Measurements from ENCODE around the gene ADA.
"Not testable (repeated sequence)": the region's sequence is repeated elsewhere in the genome, so short reads cannot be mapped to it uniquely, and the experiment has no call there.

ADA gene

DNA sequence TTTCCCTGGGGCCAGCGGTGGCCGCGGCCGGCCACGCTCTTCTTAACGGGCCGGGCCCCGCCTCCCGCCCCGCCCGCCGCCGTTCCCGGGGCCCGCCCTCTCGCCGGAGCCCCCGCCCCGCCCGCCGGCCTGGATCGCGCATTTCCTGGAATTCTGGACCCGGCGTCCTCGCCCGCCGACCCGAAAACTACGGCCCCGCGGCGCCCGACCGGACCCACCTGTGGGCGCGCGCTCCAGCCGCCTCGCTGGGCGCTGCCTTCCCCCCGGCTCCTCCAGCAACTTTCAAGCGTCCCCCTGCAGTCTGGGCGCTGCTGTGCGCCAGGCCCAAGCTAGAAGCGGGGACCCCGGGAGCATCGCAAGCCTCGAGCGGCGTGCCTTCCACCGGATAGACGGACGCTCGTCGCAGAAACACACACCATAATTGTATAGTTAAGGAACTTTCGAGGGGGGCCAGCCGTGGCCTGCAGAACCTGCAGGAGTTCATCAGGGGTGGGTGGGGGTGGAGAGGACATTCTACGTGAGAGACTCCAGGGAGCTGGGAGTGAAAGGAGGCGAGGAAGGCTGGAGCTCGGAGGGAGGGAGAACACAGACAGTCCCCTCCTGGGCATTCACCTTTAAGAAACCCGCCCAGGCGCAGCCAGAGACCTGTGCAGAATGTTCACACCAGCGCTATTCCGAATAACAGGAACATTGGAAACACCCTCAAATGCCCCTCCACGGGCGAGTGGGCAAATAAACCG is at the start of gene ADA:
Gene ADA (minus strand): TSS at position 16 of the 740 bp plus-strand sequence. CDS start 92 bp downstream, outside the sequence.
- TF ChIP-seq, protein P1, sequence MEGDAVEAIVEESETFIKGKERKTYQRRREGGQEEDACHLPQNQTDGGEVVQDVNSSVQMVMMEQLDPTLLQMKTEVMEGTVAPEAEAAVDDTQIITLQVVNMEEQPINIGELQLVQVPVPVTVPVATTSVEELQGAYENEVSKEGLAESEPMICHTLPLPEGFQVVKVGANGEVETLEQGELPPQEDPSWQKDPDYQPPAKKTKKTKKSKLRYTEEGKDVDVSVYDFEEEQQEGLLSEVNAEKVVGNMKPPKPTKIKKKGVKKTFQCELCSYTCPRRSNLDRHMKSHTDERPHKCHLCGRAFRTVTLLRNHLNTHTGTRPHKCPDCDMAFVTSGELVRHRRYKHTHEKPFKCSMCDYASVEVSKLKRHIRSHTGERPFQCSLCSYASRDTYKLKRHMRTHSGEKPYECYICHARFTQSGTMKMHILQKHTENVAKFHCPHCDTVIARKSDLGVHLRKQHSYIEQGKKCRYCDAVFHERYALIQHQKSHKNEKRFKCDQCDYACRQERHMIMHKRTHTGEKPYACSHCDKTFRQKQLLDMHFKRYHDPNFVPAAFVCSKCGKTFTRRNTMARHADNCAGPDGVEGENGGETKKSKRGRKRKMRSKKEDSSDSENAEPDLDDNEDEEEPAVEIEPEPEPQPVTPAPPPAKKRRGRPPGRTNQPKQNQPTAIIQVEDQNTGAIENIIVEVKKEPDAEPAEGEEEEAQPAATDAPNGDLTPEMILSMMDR (IDR thresholded peaks at IDR 0.05; ENCODE audit: low read depth, low read length, missing control alignments): no peak
- DNase-seq (ENCODE audit: extremely low read depth, low read depth): no peak
- H3K4me3 ChIP-seq (replicated peaks; ENCODE audit: low read depth, low read length): peak within 1 kb of the TSS; percentile 47

DNA sequence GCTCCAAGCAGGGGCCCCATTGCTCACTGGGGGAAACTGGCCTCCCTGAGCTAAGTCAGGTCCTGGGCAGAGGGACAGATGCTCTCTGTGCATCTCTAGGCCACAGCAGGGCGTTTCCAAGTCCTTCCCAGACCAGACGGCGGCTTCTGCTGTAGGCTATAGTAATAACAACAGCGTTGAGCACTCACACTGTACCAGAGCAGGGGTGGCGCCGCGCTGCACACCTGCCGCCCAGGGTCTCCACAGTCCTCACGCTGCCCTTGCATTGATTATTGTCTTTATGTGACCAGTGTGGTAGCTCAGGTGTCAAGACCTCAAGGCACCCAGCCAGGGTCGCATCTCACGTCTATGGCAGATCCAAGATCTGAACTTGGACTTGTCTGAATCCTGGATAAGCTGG is 48.8 kb upstream of the ADA start:
- TF ChIP-seq, protein P1 (IDR thresholded peaks at IDR 0.05; ENCODE audit: low read depth, low read length, missing control alignments): no peak
- no peak overlapping the region for H3K4me3 ChIP-seq (replicated peaks; ENCODE audit: low read depth, low read length)
- DNase-seq (ENCODE audit: extremely low read depth, low read depth): no peak

DNA sequence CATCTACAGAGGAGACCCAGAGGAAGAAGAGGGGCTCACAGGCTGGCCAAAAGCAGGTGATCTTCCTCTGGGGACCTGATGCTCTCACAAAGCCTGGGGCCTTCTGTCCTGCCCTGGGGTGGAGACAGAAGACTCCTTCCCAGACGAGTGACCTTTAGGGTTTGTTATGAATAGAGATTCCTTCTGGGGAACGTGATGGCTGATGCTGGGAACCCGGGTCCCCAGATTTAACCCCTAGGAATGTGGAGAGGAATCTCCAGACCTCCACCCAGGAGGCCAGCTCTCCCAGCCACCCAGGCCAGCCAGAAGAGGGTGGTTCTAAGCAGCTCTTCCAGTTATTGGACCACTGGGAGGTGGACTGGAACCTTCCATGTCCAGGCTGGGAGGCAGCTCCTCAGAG is 46.9 kb upstream of the ADA start:
- TF ChIP-seq, protein P1 (IDR thresholded peaks at IDR 0.05; ENCODE audit: low read depth, low read length, missing control alignments): no peak
- H3K4me3 ChIP-seq (replicated peaks; ENCODE audit: low read depth, low read length): no peak overlapping the region

DNA sequence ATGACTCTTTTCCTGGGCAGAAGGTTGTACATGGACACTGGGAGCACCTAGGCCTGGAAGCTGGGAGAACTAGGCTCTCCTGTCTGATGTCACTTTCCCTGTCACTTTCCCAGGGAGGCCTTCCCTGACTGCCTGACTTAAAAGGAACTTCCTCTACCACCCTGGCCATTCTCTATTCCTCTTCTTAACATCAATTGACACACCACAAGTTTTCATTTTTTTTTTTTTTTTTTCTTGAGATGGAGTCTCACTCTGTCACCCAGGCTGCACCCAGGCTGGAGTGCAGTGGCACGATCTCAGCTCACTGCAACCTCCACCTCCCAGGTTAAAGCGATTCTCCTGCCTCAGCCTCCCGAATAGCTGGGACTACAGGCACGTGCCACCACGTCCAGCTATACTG is 45.5 kb upstream of the ADA start:
- H3K4me3 ChIP-seq (replicated peaks; ENCODE audit: low read depth, low read length); DNase-seq (ENCODE audit: extremely low read depth, low read depth): not testable (repeated sequence)

More for the DNA sequence above, 46.9 kb upstream of the ADA start:
- no peak for DNase-seq (ENCODE audit: extremely low read depth, low read depth)

DNA sequence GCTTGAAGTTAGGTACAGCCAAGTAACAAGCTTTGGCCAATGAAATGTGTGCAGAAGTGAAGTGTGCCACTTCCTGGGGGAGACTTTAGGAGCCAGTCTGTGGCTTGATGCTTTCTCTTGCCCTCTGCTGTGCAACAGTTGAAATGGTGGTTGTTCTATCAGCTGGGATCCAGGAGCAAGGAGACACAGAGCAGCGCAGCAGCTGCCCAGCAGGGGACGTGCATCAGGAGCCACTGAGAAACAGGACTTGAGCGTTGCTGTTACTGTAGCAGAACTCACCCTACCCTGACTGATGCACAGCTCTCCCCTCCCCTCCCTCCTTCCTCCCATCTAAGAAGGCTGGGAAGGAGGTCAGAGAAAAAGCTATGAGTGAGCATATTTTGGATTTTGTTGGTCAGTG is 44.8 kb upstream of the ADA start:
- TF ChIP-seq, protein P1 (IDR thresholded peaks at IDR 0.05; ENCODE audit: low read depth, low read length, missing control alignments): no peak
- no peak overlapping the region for H3K4me3 ChIP-seq (replicated peaks; ENCODE audit: low read depth, low read length)
- DNase-seq (ENCODE audit: extremely low read depth, low read depth): no peak

DNA sequence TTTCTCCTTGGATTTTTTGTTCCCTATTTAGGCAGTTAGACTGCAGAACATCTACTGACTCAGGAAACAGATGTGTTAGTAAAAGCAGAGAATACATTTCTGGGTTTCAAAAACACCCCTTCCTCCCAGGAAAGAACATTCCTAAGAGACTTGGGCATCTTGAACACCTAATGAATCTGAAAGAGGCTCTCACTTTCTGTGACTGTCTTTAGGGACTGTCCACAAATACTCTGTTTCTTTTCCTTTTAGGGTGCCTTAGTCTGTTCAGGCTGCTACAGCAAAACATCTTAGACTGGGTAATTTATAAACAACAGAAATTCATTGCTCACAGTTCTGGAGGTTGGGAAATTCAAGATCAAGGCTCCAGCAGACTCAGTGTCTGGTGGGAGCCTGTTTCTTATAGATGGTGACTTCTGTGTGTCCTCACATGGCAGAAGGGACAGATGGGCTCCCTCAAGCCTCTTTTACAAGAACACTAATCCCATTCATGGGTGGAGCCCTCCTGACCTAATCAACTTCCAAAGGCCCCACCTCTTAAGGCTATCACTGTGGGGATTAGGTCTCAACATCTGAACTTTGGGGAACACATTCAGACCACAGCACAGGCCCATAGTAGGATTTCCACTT is 44.3 kb upstream of the ADA start:
- H3K4me3 ChIP-seq (replicated peaks; ENCODE audit: low read depth, low read length): no peak overlapping the region
- TF ChIP-seq, protein P1 (IDR thresholded peaks at IDR 0.05; ENCODE audit: low read depth, low read length, missing control alignments): no peak
- DNase-seq (ENCODE audit: extremely low read depth, low read depth): no peak

DNA sequence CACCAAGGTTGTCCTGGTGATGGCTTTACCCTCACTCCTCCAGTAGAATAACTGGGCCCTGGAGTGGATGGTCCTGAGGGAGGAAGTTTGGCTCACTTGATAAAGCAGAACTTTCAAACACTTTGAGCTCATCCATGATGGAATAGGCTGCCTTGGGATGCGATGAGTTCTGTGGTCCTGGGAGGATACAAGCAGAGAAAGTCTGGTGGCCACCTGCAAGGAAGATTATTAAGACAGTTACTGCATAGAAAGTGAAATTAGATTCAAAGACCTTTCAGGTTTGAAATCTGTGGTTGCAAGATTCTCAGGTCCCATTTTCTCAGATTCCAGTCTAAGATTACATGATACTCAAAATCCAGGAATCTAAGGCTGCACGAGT is 43.8 kb upstream of the ADA start:
- DNase-seq (ENCODE audit: extremely low read depth, low read depth): no peak
- H3K4me3 ChIP-seq (replicated peaks; ENCODE audit: low read depth, low read length): no peak overlapping the region
- TF ChIP-seq, protein P1 (IDR thresholded peaks at IDR 0.05; ENCODE audit: low read depth, low read length, missing control alignments): no peak

Measured in HFF-Myc (cell line).